ENCODE measurements around the gene SCT.

SCT gene

DNA sequence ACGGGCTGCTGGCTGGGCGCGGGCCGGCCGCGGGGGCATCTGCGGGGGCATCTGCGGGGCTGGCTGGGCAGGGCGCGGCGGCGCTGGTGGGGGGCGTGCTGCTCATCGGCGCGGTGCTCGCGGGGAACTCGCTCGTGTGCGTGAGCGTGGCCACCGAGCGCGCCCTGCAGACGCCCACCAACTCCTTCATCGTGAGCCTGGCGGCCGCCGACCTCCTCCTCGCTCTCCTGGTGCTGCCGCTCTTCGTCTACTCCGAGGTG, 10.3 kb upstream of the SCT start:
- peaks cover 41% of the 10 kb centered on the region for H3K36me3 ChIP-seq (ENCODE audit: insufficient read depth, insufficient read length, low read length)
- no peak overlapping the region for H3K4me3 ChIP-seq (ENCODE audit: insufficient read length, low read depth)
- H3K27me3 ChIP-seq (ENCODE audit: insufficient read depth, insufficient read length), result no peaks in the 10 kb centered on the region
- H3K4me1 ChIP-seq (ENCODE audit: insufficient read depth, insufficient read length), result peaks cover 38% of the 10 kb centered on the region
- TF ChIP-seq SUZ12 (IDR thresholded peaks at IDR 0.05; ENCODE audit: extremely low read depth, insufficient read depth, insufficient read length), result no peak
- TF ChIP-seq ZNF274 (IDR thresholded peaks at IDR 0.05; ENCODE audit: low read depth, low read length), result no peak
- TF ChIP-seq YY1 (IDR thresholded peaks at IDR 0.05; ENCODE audit: insufficient read depth, insufficient read length), result no peak
- H3K9ac ChIP-seq (ENCODE audit: insufficient read length, low read depth), result no peak overlapping the region
- no peaks in the 10 kb centered on the region for H3K9me3 ChIP-seq (ENCODE audit: insufficient read depth, low read length)
- no peak for DNase-seq (ENCODE audit: low read depth, low spot score)

GRCh38 chr11:636511-637332, 9.7 kb upstream of the SCT start, which contains the start of gene DRD4:
Gene DRD4 (plus strand): TSS chr11:637269. CDS start chr11:637305, 36 bp downstream.
- Histone ChIP-seq H3K9me3 (ENCODE audit: insufficient read depth, low read length) (no peaks in the 10 kb centered on the region), H3K4me3 (ENCODE audit: insufficient read length, low read depth) (no peak within 1 kb of the TSS), H3K4me1 (ENCODE audit: insufficient read depth, insufficient read length) (peaks cover 33% of the 10 kb centered on the region), H3K9ac (ENCODE audit: insufficient read length, low read depth) (peak within 1 kb of the TSS; percentile 32), H3K27me3 (ENCODE audit: insufficient read depth, insufficient read length) (no peaks in the 10 kb centered on the region), H3K36me3 (ENCODE audit: insufficient read depth, insufficient read length, low read length) (peaks cover 37% of the 10 kb centered on the region)
- TF ChIP-seq ZNF274 (IDR thresholded peaks at IDR 0.05; ENCODE audit: low read depth, low read length) (no peak), YY1 (IDR thresholded peaks at IDR 0.05; ENCODE audit: insufficient read depth, insufficient read length) (no peak), SUZ12 (IDR thresholded peaks at IDR 0.05; ENCODE audit: extremely low read depth, insufficient read depth, insufficient read length) (no peak)
- no peak for DNase-seq (ENCODE audit: low read depth, low spot score)

- peaks cover 31% of the 10 kb centered on the region for H3K4me1 ChIP-seq (ENCODE audit: insufficient read depth, insufficient read length)
- no peak overlapping the region for H3K9ac ChIP-seq (ENCODE audit: insufficient read length, low read depth)
- no peak for TF ChIP-seq SUZ12 (IDR thresholded peaks at IDR 0.05; ENCODE audit: extremely low read depth, insufficient read depth, insufficient read length)
- no peak for TF ChIP-seq ZNF274 (IDR thresholded peaks at IDR 0.05; ENCODE audit: low read depth, low read length)
- TF ChIP-seq YY1 (IDR thresholded peaks at IDR 0.05; ENCODE audit: insufficient read depth, insufficient read length), result no peak
- no peak overlapping the region for H3K4me3 ChIP-seq (ENCODE audit: insufficient read length, low read depth)
- no peaks in the 10 kb centered on the region for H3K27me3 ChIP-seq (ENCODE audit: insufficient read depth, insufficient read length)
- H3K9me3 ChIP-seq (ENCODE audit: insufficient read depth, low read length), result no peaks in the 10 kb centered on the region
- DNase-seq (ENCODE audit: low read depth, low spot score), result no peak
- peaks cover 30% of the 10 kb centered on the region for H3K36me3 ChIP-seq (ENCODE audit: insufficient read depth, insufficient read length, low read length)
Observed at GRCh38 chr11:635945-636510, 9.0 kb upstream of the SCT start.

DNA sequence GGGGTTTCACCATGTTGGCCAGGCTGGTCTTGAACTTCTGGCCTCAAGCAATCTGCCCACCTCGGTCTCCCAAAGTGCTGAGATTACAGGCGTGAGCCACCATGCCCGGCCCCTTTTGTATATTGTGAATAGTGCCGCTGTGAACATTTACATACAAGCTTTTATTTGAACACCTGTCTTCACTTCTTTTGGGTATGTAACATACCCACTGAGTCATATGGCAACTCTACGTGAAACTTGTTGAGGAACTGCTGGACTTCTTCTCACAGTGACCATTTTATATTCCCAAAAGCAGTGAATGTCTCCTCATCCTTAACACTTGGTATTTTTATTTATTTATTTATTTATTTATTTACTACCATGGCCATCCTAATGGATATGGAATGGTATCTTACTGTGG, 3.9 kb upstream of the SCT start:
- no peak for TF ChIP-seq ZNF274 (IDR thresholded peaks at IDR 0.05; ENCODE audit: low read depth, low read length)
- Histone ChIP-seq H3K27me3 (ENCODE audit: insufficient read depth, insufficient read length) (no peaks in the 10 kb centered on the region), H3K4me3 (ENCODE audit: insufficient read length, low read depth) (no peak overlapping the region), H3K36me3 (ENCODE audit: insufficient read depth, insufficient read length, low read length) (peaks cover 21% of the 10 kb centered on the region), H3K9ac (ENCODE audit: insufficient read length, low read depth) (no peak overlapping the region), H3K9me3 (ENCODE audit: insufficient read depth, low read length) (no peaks in the 10 kb centered on the region), H3K4me1 (ENCODE audit: insufficient read depth, insufficient read length) (peaks cover 2% of the 10 kb centered on the region)
- DNase-seq (ENCODE audit: low read depth, low spot score), result no peak

- Histone ChIP-seq H3K27me3 (ENCODE audit: insufficient read depth, insufficient read length) (no peaks in the 10 kb centered on the region), H3K36me3 (ENCODE audit: insufficient read depth, insufficient read length, low read length) (peaks cover 32% of the 10 kb centered on the region), H3K9me3 (ENCODE audit: insufficient read depth, low read length) (no peaks in the 10 kb centered on the region), H3K4me1 (ENCODE audit: insufficient read depth, insufficient read length) (peaks cover 8% of the 10 kb centered on the region), H3K4me3 (ENCODE audit: insufficient read length, low read depth) (no peak overlapping the region), H3K9ac (ENCODE audit: insufficient read length, low read depth) (no peak overlapping the region)
- DNase-seq (ENCODE audit: low read depth, low spot score), result no peak
- TF ChIP-seq ZNF274 (IDR thresholded peaks at IDR 0.05; ENCODE audit: low read depth, low read length) (no peak), SUZ12 (IDR thresholded peaks at IDR 0.05; ENCODE audit: extremely low read depth, insufficient read depth, insufficient read length) (no peak), YY1 (IDR thresholded peaks at IDR 0.05; ENCODE audit: insufficient read depth, insufficient read length) (no peak)
Observed at GRCh38 chr11:629237-629583, 2.2 kb upstream of the SCT start.

- no peak overlapping the region for H3K4me3 ChIP-seq (ENCODE audit: insufficient read length, low read depth)
- no peaks in the 10 kb centered on the region for H3K9me3 ChIP-seq (ENCODE audit: insufficient read depth, low read length)
- peaks cover 12% of the 10 kb centered on the region for H3K4me1 ChIP-seq (ENCODE audit: insufficient read depth, insufficient read length)
- no peak for DNase-seq (ENCODE audit: low read depth, low spot score)
- H3K36me3 ChIP-seq (ENCODE audit: insufficient read depth, insufficient read length, low read length), result peaks cover 40% of the 10 kb centered on the region
- H3K27me3 ChIP-seq (ENCODE audit: insufficient read depth, insufficient read length), result no peaks in the 10 kb centered on the region
- TF ChIP-seq YY1 (IDR thresholded peaks at IDR 0.05; ENCODE audit: insufficient read depth, insufficient read length), result no peak
- TF ChIP-seq SUZ12 (IDR thresholded peaks at IDR 0.05; ENCODE audit: extremely low read depth, insufficient read depth, insufficient read length), result no peak
- TF ChIP-seq ZNF274 (IDR thresholded peaks at IDR 0.05; ENCODE audit: low read depth, low read length), result no peak
- H3K9ac ChIP-seq (ENCODE audit: insufficient read length, low read depth), result no peak overlapping the region
Observed at GRCh38 chr11:628056-628455, 1.1 kb upstream of the SCT start.

DNA sequence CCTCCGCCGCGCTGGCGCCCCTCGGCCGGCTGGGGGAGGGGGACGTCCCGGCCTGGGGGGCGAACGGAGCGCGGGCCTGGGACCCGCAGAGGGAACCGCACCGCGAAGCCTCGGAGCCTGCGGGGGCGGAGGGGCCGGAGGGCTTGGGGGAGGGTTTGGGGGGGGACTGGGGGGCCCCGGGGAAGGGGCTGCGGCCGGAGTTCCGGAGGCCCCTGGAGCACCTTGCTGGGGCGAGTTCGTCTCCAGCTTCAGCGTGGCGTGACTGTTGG, 261 bp upstream of the SCT start:
- Histone ChIP-seq H3K36me3 (ENCODE audit: insufficient read depth, insufficient read length, low read length) (peaks cover 36% of the 10 kb centered on the region), H3K9ac (ENCODE audit: insufficient read length, low read depth) (no peak overlapping the region), H3K4me1 (ENCODE audit: insufficient read depth, insufficient read length) (peaks cover 12% of the 10 kb centered on the region), H3K27me3 (ENCODE audit: insufficient read depth, insufficient read length) (no peaks in the 10 kb centered on the region), H3K9me3 (ENCODE audit: insufficient read depth, low read length) (no peaks in the 10 kb centered on the region), H3K4me3 (ENCODE audit: insufficient read length, low read depth) (no peak overlapping the region)
- no peak for DNase-seq (ENCODE audit: low read depth, low spot score)
- no peak for TF ChIP-seq YY1 (IDR thresholded peaks at IDR 0.05; ENCODE audit: insufficient read depth, insufficient read length)

Data from NT2/D1 (cell line).